ENCODE data around the gene MARCKSL1.

DNA sequence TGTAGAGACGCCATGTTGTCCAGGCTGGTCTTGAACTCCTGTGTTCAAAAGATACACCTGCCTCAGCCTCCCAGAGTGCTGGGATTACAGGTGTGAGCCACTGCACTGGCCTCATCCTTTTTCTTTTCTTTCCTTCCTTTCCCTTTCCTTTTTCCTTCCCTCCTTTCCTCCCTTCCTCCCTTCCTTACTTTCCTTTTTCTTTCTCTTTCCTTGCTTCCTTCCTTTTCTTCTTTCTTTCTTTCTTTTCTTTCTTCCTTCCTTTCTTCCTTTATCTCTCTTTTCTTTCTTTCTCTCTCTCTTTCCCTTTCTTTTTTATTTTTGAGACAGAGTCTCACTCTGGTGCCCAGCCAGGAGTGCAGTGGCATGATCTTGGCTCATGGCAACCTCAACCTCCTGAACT lies 20.4 kb upstream of the MARCKSL1 start:
- no peak for TF ChIP-seq CTCF (IDR thresholded peaks at IDR 0.05; ENCODE audit: low read depth, low read length)
- no peak for TF ChIP-seq POLR2A (IDR thresholded peaks at IDR 0.05; ENCODE audit: extremely low read depth, insufficient read length)
- TF ChIP-seq, protein P1, sequence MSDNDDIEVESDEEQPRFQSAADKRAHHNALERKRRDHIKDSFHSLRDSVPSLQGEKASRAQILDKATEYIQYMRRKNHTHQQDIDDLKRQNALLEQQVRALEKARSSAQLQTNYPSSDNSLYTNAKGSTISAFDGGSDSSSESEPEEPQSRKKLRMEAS (IDR thresholded peaks at IDR 0.05; ENCODE audit: low read depth, low read length): no peak
